K562 (cell line): ENCODE measurements around the gene ORAI3. TPM values are rescaled to one million over a fixed set of nuclear protein-coding genes. Genes with fewer than 3 reads are reported as not detected.
A peak's percentile ranks its signal among the peaks of the same experiment; 100 is the strongest.

Source experiments
- ATAC-seq: fragments of 200-7000 bp; cut with Tn5 transposase; 3 replicates; pipeline ENCODE4 v1.9.1; 2020; ENCODE audit warnings: moderate library complexity
- BruUV-seq: library from RNA; stranded (reverse); fragments of 400-500 nt; replicated peaks from 2 replicates; lab custom pipeline; 2021; lab: Mats Ljungman, UMichigan
- CTCF ChIA-PET: fragments of 300-600 bp; formaldehyde crosslinking; extraction: SDS; loops from one replicate; lab custom pipeline; 2021; ENCODE audit warnings: low intra/inter-chr PET ratio; lab: Yijun Ruan, JAX
- POLR2A ChIA-PET: fragments of 300-600, 350-650 bp; sonication (Branson Sonifier 250); formaldehyde crosslinking; extraction: SDS; loops from one replicate; lab custom pipeline; 2021; ENCODE audit warnings: antibody characterized with exemption, inconsistent platforms; lab: Yijun Ruan, JAX
- DNase-seq, 4 experiments: peaks; one replicate each; pipeline versions ENCODE4 v3.0.0 to v3.0.0-alpha.2; 2011 to 2018; ENCODE audit warnings: low spot score in 3 of 4, mixed read lengths in 3 of 4; ENCODE audit errors: extremely low read depth in 1 of 4
- FAIRE-seq: peaks from 2 replicates; lab custom pipeline; 2011; peaks lifted over from hg19 to GRCh38; lab: Jason Lieb, UNC
- H2AFZ ChIP-seq: 2 replicates; pipeline ENCODE4 v1.6.0; 2011; ENCODE audit warnings: low read depth, low read length, control low read depth, inconsistent platforms
- H3K27ac ChIP-seq: fragments of 200-600 bp; 3 replicates; pipeline ENCODE4 v1.8.0; 2011; ENCODE audit warnings: low read depth, mild to moderate bottlenecking, control low read depth, inconsistent platforms, low read length, moderate library complexity, mixed read lengths; ENCODE audit errors: extremely low read depth
- H3K27me3 ChIP-seq, 2 experiments: fragments of 300-600 bp in 1 of 2; 2 replicates in 1 of 2; 3 replicates in 1 of 2; pipeline versions ENCODE4 v1.6.0 to v1.8.0; 2011; ENCODE audit warnings: inconsistent platforms in 2 of 2, low read length in 2 of 2, mild to moderate bottlenecking in 1 of 2, mixed read lengths in 1 of 2, moderate library complexity in 1 of 2; ENCODE audit not compliant: control insufficient read depth in 2 of 2, insufficient read depth in 2 of 2
- H3K36me3 ChIP-seq: fragments of 300-600 bp; 3 replicates; pipeline ENCODE4 v1.8.0; 2011; ENCODE audit warnings: mild to moderate bottlenecking, low read length, inconsistent platforms; ENCODE audit not compliant: control insufficient read depth, insufficient read depth
- H3K4me1 ChIP-seq, 2 experiments: fragments of 200-600 bp in 1 of 2; replicated peaks in 1 of 2; 2 replicates in 1 of 2; 3 replicates in 1 of 2; pipeline versions ENCODE4 v1.5.1 to v1.8.0; 2011; ENCODE audit warnings: inconsistent platforms in 2 of 2, low read length in 2 of 2, mild to moderate bottlenecking in 1 of 2, mixed read lengths in 1 of 2, moderate library complexity in 1 of 2; ENCODE audit not compliant: control insufficient read depth in 2 of 2, insufficient read depth in 2 of 2
- H3K4me2 ChIP-seq: 2 replicates; pipeline ENCODE4 v1.6.1; 2011; ENCODE audit warnings: low read length, control low read depth, inconsistent platforms, mixed read lengths; ENCODE audit not compliant: insufficient read depth
- H3K4me3 ChIP-seq: fragments of 200-600 bp; sonication (generic), shearing (Covaris generic); 2 replicates; pipeline ENCODE4 v1.5.1; 2016; ENCODE audit warnings: control low read depth, inconsistent platforms
- H3K79me2 ChIP-seq: fragments of 200-600 bp; 3 replicates; pipeline ENCODE4 v1.8.0; 2011; ENCODE audit warnings: low read length, inconsistent platforms; ENCODE audit not compliant: control insufficient read depth, insufficient read depth
- H3K9ac ChIP-seq, 2 experiments: 2 replicates each; pipeline versions ENCODE4 v1.6.0 to v1.6.1; 2011; ENCODE audit warnings: low read depth in 2 of 2, low read length in 2 of 2, control low read depth in 1 of 2, inconsistent platforms in 1 of 2, mild to moderate bottlenecking in 1 of 2, mixed read lengths in 1 of 2; ENCODE audit not compliant: insufficient read depth in 1 of 2
- H3K9me1 ChIP-seq: one replicate; pipeline ENCODE4 v1.6.0; 2011; ENCODE audit warnings: inconsistent platforms, mild to moderate bottlenecking, low read length, moderate library complexity; ENCODE audit not compliant: control insufficient read depth, insufficient read depth
- H3K9me3 ChIP-seq: replicated peaks from 2 replicates; pipeline ENCODE4 v1.5.1; 2011; ENCODE audit warnings: low read depth, low read length, inconsistent platforms; ENCODE audit not compliant: control insufficient read depth, insufficient read depth
- H4K20me1 ChIP-seq: replicated peaks from 2 replicates; pipeline ENCODE4 v1.6.1; 2011; ENCODE audit warnings: low read length, inconsistent platforms, mixed read lengths; ENCODE audit not compliant: control insufficient read depth, insufficient read depth
- CEBPG ChIP-seq, 3 experiments: fragments of 200-800 bp in 1 of 3; sonication (Bioruptor generic) in 1 of 3; sonication (generic) in 1 of 3; formaldehyde crosslinking in 1 of 3; IDR thresholded peaks in 2 of 3; conservative IDR thresholded peaks in 1 of 3; 2 replicates each; pipeline versions ENCODE4 v1.6.1 to v1.8.0; 2016 to 2022; ENCODE audit warnings: missing compliant biosample characterization in 2 of 3, missing genetic modification characterization in 2 of 3, mild to moderate bottlenecking in 1 of 3, missing genetic modification reagents in 1 of 3
- CSDE1 ChIP-seq, 2 experiments: fragments of 450-650 bp; IDR thresholded peaks; 2 replicates each; pipeline ENCODE4 v1.6.1; 2016; ENCODE audit warnings: mild to moderate bottlenecking in 1 of 2
- EWSR1 ChIP-seq: fragments of 450-650 bp; IDR thresholded peaks from 2 replicates; pipeline ENCODE4 v1.6.1; 2018; ENCODE audit warnings: borderline replicate concordance, mild to moderate bottlenecking, low read depth, moderate library complexity; ENCODE audit not compliant: partially characterized antibody
- NCOA2 ChIP-seq, 2 experiments: fragments of 450-650 bp; IDR thresholded peaks; 2 replicates each; pipeline ENCODE4 v1.6.1; 2018; ENCODE audit warnings: mild to moderate bottlenecking in 2 of 2, moderate library complexity in 1 of 2; ENCODE audit not compliant: partially characterized antibody in 2 of 2
- PHF8 ChIP-seq: fragments of 200-600 bp; sonication (generic); IDR thresholded peaks from 2 replicates; pipeline ENCODE4 v1.6.1; 2012; ENCODE audit warnings: mixed run types, mild to moderate bottlenecking, inconsistent platforms, low read length, moderate library complexity, borderline replicate concordance
- ZNF217 ChIP-seq: sonication (generic); formaldehyde crosslinking; IDR thresholded peaks from 2 replicates; pipeline ENCODE4 v1.8.0; 2022; ENCODE audit warnings: mild to moderate bottlenecking, missing genetic modification reagents
- ZNF274 ChIP-seq: IDR thresholded peaks from 2 replicates; pipeline ENCODE4 v1.6.1; 2011; ENCODE audit warnings: low read depth, mild to moderate bottlenecking, low read length, moderate library complexity, borderline replicate concordance
- WGBS: fragments of 100-300 bp; shearing (Covaris generic); methylation state at CpG from one replicate; pipeline ENCODE4 v1.1.6; 2016; ENCODE audit warnings: low coverage, mixed read lengths; ENCODE audit not compliant: insufficient coverage; ENCODE audit errors: missing lambda C conversion rate; 5-methylcytosine and 5-hydroxymethylcytosine counted together
- in situ Hi-C: fragments of 300-500 bp; cut with MboI; formaldehyde crosslinking; loops from 4 replicates; pipeline ENCODE4 v1.15.0; 2018; ENCODE audit warnings: inconsistent platforms, mixed read lengths
- intact Hi-C: fragments of 100-400 bp; cut with micrococcal nuclease; formaldehyde crosslinking; loops from 2 replicates; pipeline ENCODE4 v1.14.2; 2022
- polyA plus RNA-seq, 8 experiments: library from polyadenylated mRNA; depleted of rRNA in 4 of 8; stranded (reverse) in 5 of 8; unstranded in 3 of 8; fragments of >200 nt; fragmentation: Nextera tagmentation in 2 of 8; fragmentation: Illumina TruSeq in 1 of 8; extraction: Ambion mirVana in 2 of 8; extraction: Trizol in 1 of 8; gene quantifications; 2 replicates each; pipeline versions ENCODE4 v1.2.1 to v1.2.3, GENCODE V29; 2011 to 2014; ENCODE audit warnings: inconsistent platforms in 1 of 8, missing spikeins in 1 of 8
- total RNA-seq, 7 experiments: library from RNA; depleted of rRNA in 6 of 7; stranded (reverse); fragments of >200 nt in 6 of 7; fragmentation: Illumina TruSeq in 2 of 7; extraction: Trizol in 2 of 7; gene quantifications; 2 replicates each; pipeline versions ENCODE4 v1.2.1 to v1.2.3, GENCODE V29; 2011 to 2021; ENCODE audit warnings: low replicate concordance in 1 of 7
- TF ChIP-seq, protein P1 (sequence below): fragments of 250-450 bp; sonication (Bioruptor Pico); IDR thresholded peaks from 2 replicates; pipeline ENCODE4 v1.5.1; 2021; ENCODE audit warnings: mild to moderate bottlenecking

ORAI3 gene
- total and polyA plus RNA-seq, 9 of the 15 experiments (the other 6 are each of a cell fraction or from before 2014, with no cell fraction given) = 4.9 to 23.3 (median 14.1) TPM

DNA sequence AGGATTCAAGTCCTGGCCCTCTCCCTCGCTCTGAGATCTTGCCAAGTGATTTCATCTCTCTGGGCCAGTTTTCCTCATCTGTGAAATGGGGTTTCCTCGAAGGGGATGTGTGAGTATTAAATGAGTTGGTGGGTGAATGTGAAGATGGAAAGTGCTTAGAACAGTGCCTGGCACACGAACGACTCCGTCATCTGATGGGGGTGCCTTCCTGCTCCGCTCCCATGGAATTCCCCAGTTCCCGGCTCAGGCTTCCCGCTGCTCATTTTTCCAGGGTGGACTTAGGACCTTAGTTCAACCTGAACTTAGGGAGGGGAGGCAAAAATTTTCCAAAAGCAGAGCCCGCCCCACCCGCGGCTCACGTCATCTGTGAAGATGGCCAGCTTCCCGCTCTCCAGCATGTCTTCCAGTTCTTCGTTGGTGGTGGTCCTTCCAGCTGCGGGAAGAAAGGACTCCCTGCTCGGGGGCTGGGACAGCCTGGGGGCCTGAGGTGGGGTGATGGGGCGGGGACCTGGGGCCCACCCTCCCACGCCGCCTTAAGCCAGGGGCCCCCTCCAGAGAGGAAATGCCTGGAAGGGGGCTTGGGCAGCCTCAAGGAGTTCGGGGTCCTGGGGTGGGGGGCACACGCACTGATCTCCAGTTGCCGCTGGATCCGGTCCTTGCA is 47.6 kb downstream of the ORAI3 start:
- Histone ChIP-seq H3K4me2 (peak overlapping the region; percentile 99), H3K9me3 (no peaks in the 10 kb centered on the region), H3K36me3 (no peaks in the 10 kb centered on the region), H3K9ac (peak overlapping the region; percentile 81 to 91), H3K79me2 (peaks cover 3% of the 10 kb centered on the region; the same call in 2 of the 3 replicates), H3K27me3 (no peaks in the 10 kb centered on the region), H3K27ac (peak overlapping the region; percentile 91), H3K4me3 (peak overlapping the region; percentile 69), H2AFZ (peak overlapping the region; percentile 97), H4K20me1 (no peaks in the 10 kb centered on the region), H3K9me1 (no peaks in the 10 kb centered on the region), H3K4me1 (peaks cover 43 to 44% of the 10 kb centered on the region in 2 experiments)
- intact Hi-C loops = no loop called here
- ChIA-PET POLR2A (interaction anchor here (0.5 to 1.6 kb wide), 7 partner anchors 25 to 943 kb away, joined by 3 to 7 read pairs (median 3); partner anchors contain the start of genes ZNF646 and ZNF668), CTCF (interaction anchor here (0.6 kb wide), 1 partner anchor 169 kb away, joined by 3 read pairs; no protein-coding TSS in a partner anchor)
- FAIRE-seq (no peak), ATAC-seq (peak; percentile 7), DNase-seq (peak in 3 of 4 experiments; percentile 34 to 74 (median 70))
- BruUV-seq = TSS peak; percentile 87
- 21% methylated on average over 15 of the region's 23 CpGs for WGBS
- in situ Hi-C loops = loop anchor here (10.0 to 25.0 kb wide), 2 partner anchors 318 to 441 kb away; partner anchors contain the start of genes COX6A2 and ZNF843
- TF ChIP-seq, protein P1, sequence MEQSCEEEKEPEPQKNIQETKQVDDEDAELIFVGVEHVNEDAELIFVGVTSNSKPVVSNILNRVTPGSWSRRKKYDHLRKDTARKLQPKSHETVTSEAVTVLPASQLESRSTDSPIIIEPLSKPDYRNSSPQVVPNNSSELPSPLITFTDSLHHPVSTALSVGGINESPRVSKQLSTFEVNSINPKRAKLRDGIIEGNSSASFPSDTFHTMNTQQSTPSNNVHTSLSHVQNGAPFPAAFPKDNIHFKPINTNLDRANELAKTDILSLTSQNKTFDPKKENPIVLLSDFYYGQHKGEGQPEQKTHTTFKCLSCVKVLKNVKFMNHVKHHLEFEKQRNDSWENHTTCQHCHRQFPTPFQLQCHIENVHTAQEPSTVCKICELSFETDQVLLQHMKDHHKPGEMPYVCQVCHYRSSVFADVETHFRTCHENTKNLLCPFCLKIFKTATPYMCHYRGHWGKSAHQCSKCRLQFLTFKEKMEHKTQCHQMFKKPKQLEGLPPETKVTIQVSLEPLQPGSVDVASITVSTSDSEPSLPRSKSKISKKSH (CRISPR knock-in tag) = no peak
- TF ChIP-seq PHF8 = no peak
- no peak for TF ChIP-seq ZNF217 (CRISPR knock-in tag)
- TF ChIP-seq NCOA2 (IDR thresholded peaks at IDR 0.05; ENCODE audit: partially characterized antibody in 2 of 2) = no peak
- TF ChIP-seq EWSR1 = no peak
- no peak for TF ChIP-seq ZNF274
- no peak for TF ChIP-seq CSDE1 (IDR thresholded peaks at IDR 0.05)
- no peak for TF ChIP-seq CEBPG (CRISPR knock-in tag; IDR thresholded peaks at IDR 0.05)
- no peak for TF ChIP-seq CEBPG (tag; conservative IDR thresholded peaks at IDR 0.05 in 1 of 2, IDR thresholded peaks at IDR 0.05 in 1 of 2)
